IMR-90 (cell line): ENCODE results near the gene MAML3. TPM values are rescaled to one million over a fixed set of nuclear protein-coding genes. Genes with fewer than 3 reads are reported as not detected.

Experiments used
- ATAC-seq: fragments of 200-7000 bp; cut with Tn5 transposase; 2 replicates; pipeline ENCODE4 v1.9.1; 2020; ENCODE audit warnings: low read depth, mild to moderate bottlenecking, moderate library complexity
- BruUV-seq: library from RNA; stranded (reverse); fragments of 400-500 nt; replicated peaks from 2 replicates; lab custom pipeline; 2021; lab: Mats Ljungman, UMichigan
- CTCF ChIA-PET: fragments of 300-600 bp; formaldehyde crosslinking; extraction: SDS; loops from one replicate; lab custom pipeline; 2021; ENCODE audit warnings: antibody characterized with exemption; lab: Yijun Ruan, JAX
- POLR2A ChIA-PET: fragments of 300-600 bp; sonication (Branson Sonifier 250); formaldehyde crosslinking; loops from one replicate; lab custom pipeline; 2022; ENCODE audit warnings: antibody characterized with exemption; ENCODE audit not compliant: unreplicated experiment; lab: Charles Lee
- DNase-seq: peaks from one replicate; pipeline ENCODE4 v3.0.0; 2013
- H2AFZ ChIP-seq: replicated peaks from 2 replicates; pipeline ENCODE3; 2013; ENCODE audit warnings: low read length, mild to moderate bottlenecking; ENCODE audit not compliant: poor library complexity
- H2AK5ac ChIP-seq: 2 replicates; pipeline ENCODE4 v1.6.1; 2013; ENCODE audit warnings: low read depth, low read length, inconsistent platforms
- H2AK9ac ChIP-seq: replicated peaks from 2 replicates; pipeline ENCODE3; 2013; ENCODE audit warnings: mild to moderate bottlenecking, low read depth, low read length, moderate library complexity; ENCODE audit not compliant: poor library complexity
- H2BK120ac ChIP-seq: 2 replicates; pipeline ENCODE4 v1.6.1; 2013; ENCODE audit warnings: low read depth, low read length, inconsistent platforms
- H2BK15ac ChIP-seq: 3 replicates; pipeline ENCODE4 v1.6.1; 2013; ENCODE audit warnings: low read depth, low read length, inconsistent platforms
- H2BK20ac ChIP-seq: 2 replicates; pipeline ENCODE4 v1.6.1; 2013; ENCODE audit warnings: low read depth, mild to moderate bottlenecking, inconsistent platforms, low read length, moderate library complexity
- H2BK5ac ChIP-seq: 2 replicates; pipeline ENCODE4 v1.6.1; 2013; ENCODE audit warnings: mild to moderate bottlenecking, low read depth, low read length, inconsistent platforms; ENCODE audit not compliant: poor library complexity, severe bottlenecking
- H3K14ac ChIP-seq: replicated peaks from 2 replicates; pipeline ENCODE4 v1.6.1; 2013; ENCODE audit warnings: low read depth, low read length, inconsistent platforms
- H3K18ac ChIP-seq: 2 replicates; pipeline ENCODE4 v1.6.1; 2013; ENCODE audit warnings: low read depth, low read length, control low read depth
- H3K23ac ChIP-seq: 2 replicates; pipeline ENCODE4 v1.6.1; 2013; ENCODE audit warnings: low read depth, low read length, inconsistent platforms
- H3K27ac ChIP-seq: 2 replicates; pipeline ENCODE4 v1.5.1; 2013; ENCODE audit warnings: mild to moderate bottlenecking, control low read depth, low read length; ENCODE audit not compliant: insufficient read depth
- H3K27me3 ChIP-seq: 2 replicates; pipeline ENCODE4 v1.6.1; 2013; ENCODE audit warnings: low read length; ENCODE audit not compliant: control insufficient read depth, insufficient read depth
- H3K36me3 ChIP-seq: 2 replicates; pipeline ENCODE4 v1.6.1; 2013; ENCODE audit warnings: low read length, mixed read lengths; ENCODE audit not compliant: control insufficient read depth, insufficient read depth
- H3K4ac ChIP-seq: 2 replicates; pipeline ENCODE4 v1.6.1; 2013; ENCODE audit warnings: low read depth, low read length, inconsistent platforms
- H3K4me1 ChIP-seq: 2 replicates; pipeline ENCODE4 v1.6.1; 2013; ENCODE audit warnings: low read length, mixed read lengths; ENCODE audit not compliant: control insufficient read depth, insufficient read depth
- H3K4me2 ChIP-seq: 2 replicates; pipeline ENCODE4 v1.6.1; 2013; ENCODE audit warnings: low read depth, mild to moderate bottlenecking, control low read depth, low read length, moderate library complexity
- H3K4me3 ChIP-seq: 2 replicates; pipeline ENCODE4 v1.5.1; 2013; ENCODE audit warnings: low read depth, mild to moderate bottlenecking, control low read depth, low read length, moderate library complexity; ENCODE audit not compliant: insufficient read depth
- H3K56ac ChIP-seq: 2 replicates; pipeline ENCODE4 v1.6.1; 2013; ENCODE audit warnings: low read length, inconsistent platforms; ENCODE audit not compliant: insufficient read depth; ENCODE audit errors: extremely low read depth
- H3K79me1 ChIP-seq, 2 experiments: 2 replicates each; pipeline ENCODE4 v1.6.1; 2013; ENCODE audit warnings: low read length in 2 of 2, inconsistent platforms in 1 of 2, low read depth in 1 of 2
- H3K9ac ChIP-seq: 2 replicates; pipeline ENCODE4 v1.6.1; 2013; ENCODE audit warnings: low read depth, low read length, control low read depth
- H3K9me1 ChIP-seq: 2 replicates; pipeline ENCODE4 v1.6.1; 2013; ENCODE audit warnings: low read length, inconsistent platforms; ENCODE audit not compliant: insufficient read depth
- H3K9me3 ChIP-seq: 2 replicates; pipeline ENCODE4 v1.6.1; 2013; ENCODE audit warnings: low read length; ENCODE audit not compliant: control insufficient read depth, insufficient read depth
- H4K20me1 ChIP-seq: 2 replicates; pipeline ENCODE4 v1.6.1; 2013; ENCODE audit warnings: low read length, inconsistent platforms; ENCODE audit not compliant: insufficient read depth
- H4K5ac ChIP-seq: 2 replicates; pipeline ENCODE4 v1.6.1; 2013; ENCODE audit warnings: mild to moderate bottlenecking, low read depth, low read length, control low read depth
- H4K8ac ChIP-seq, 2 experiments: 2 replicates each; pipeline ENCODE4 v1.6.1; 2013; ENCODE audit warnings: low read depth in 2 of 2, low read length in 2 of 2, control low read depth in 1 of 2, inconsistent platforms in 1 of 2
- H4K91ac ChIP-seq: 2 replicates; pipeline ENCODE4 v1.6.1; 2013; ENCODE audit warnings: low read depth, low read length, inconsistent platforms; ENCODE audit not compliant: insufficient read depth
- CHD1 ChIP-seq: IDR thresholded peaks from 2 replicates; pipeline ENCODE4 v1.6.1; 2012; ENCODE audit warnings: low read depth, low read length, improper control_type of control experiment
- CTCF ChIP-seq: conservative IDR thresholded peaks from 2 replicates; pipeline ENCODE4 v1.5.1; 2012; ENCODE audit warnings: mild to moderate bottlenecking, low read depth, low read length, improper control_type of control experiment
- MAFK ChIP-seq: IDR thresholded peaks from 2 replicates; pipeline ENCODE4 v1.6.1; 2012; ENCODE audit warnings: low read depth, low read length, improper control_type of control experiment
- MAZ ChIP-seq: IDR thresholded peaks from 2 replicates; pipeline ENCODE4 v1.6.1; 2012; ENCODE audit warnings: low read depth, mild to moderate bottlenecking, low read length, improper control_type of control experiment, moderate library complexity, borderline replicate concordance
- NFE2L2 ChIP-seq: fragments of 150-350 bp; IDR thresholded peaks from 2 replicates; pipeline ENCODE4 v1.6.1; 2016; ENCODE audit warnings: low read depth, mild to moderate bottlenecking, low read length
- POLR2A ChIP-seq: IDR thresholded peaks from 2 replicates; pipeline ENCODE4 v1.6.1; 2012; ENCODE audit warnings: mild to moderate bottlenecking, low read depth, low read length
- RAD21 ChIP-seq: IDR thresholded peaks from 2 replicates; pipeline ENCODE4 v1.6.1; 2012; ENCODE audit warnings: low read length, improper control_type of control experiment
- RCOR1 ChIP-seq: IDR thresholded peaks from 2 replicates; pipeline ENCODE4 v1.6.1; 2012; ENCODE audit warnings: mild to moderate bottlenecking, low read length, improper control_type of control experiment; ENCODE audit not compliant: insufficient replicate concordance
- RFX5 ChIP-seq: IDR thresholded peaks from 2 replicates; pipeline ENCODE4 v1.8.0; 2012; ENCODE audit warnings: low read depth, mild to moderate bottlenecking, low read length, moderate library complexity
- SMC3 ChIP-seq: fragments of 150-350 bp; IDR thresholded peaks from 2 replicates; pipeline ENCODE4 v1.6.1; 2016; ENCODE audit warnings: low read depth, mild to moderate bottlenecking, antibody characterized with exemption, low read length, moderate library complexity
- USF2 ChIP-seq: fragments of 150-350 bp; IDR thresholded peaks from 2 replicates; pipeline ENCODE4 v1.6.1; 2017; ENCODE audit warnings: mild to moderate bottlenecking, antibody characterized with exemption, low read length, low read depth
- WGBS, 2 experiments: methylation state at CpG; one replicate each; pipeline versions ENCODE4 v1.1.5 to v1.1.7; 2013; ENCODE audit warnings: missing lambda C conversion rate in 2 of 2; ENCODE audit not compliant: insufficient read length in 1 of 2; ENCODE audit errors: extremely low coverage in 2 of 2; 5-methylcytosine and 5-hydroxymethylcytosine counted together
- dilution Hi-C: fragments of 300-500 bp; cut with HindIII; formaldehyde crosslinking; loops from one replicate; pipeline ENCODE4 v1.14.3; 2018; ENCODE audit warnings: low sequenced_read_pairs; ENCODE audit not compliant: unreplicated experiment
- in situ Hi-C: fragments of 300-500 bp; cut with MboI; formaldehyde crosslinking; loops from 3 replicates; pipeline ENCODE4 v1.14.3; 2019; ENCODE audit warnings: low sequenced_read_pairs, inconsistent platforms, mixed read lengths
- intact Hi-C: fragments of 100-400 bp; cut with micrococcal nuclease; formaldehyde crosslinking; loops from 2 replicates; pipeline ENCODE4 v1.10.0; 2022
- polyA plus RNA-seq, 3 experiments: library from polyadenylated mRNA; depleted of rRNA; stranded (reverse); fragments of >200 nt; gene quantifications; 2 replicates each; pipeline ENCODE4 v1.2.3, GENCODE V29; 2012; ENCODE audit warnings: low replicate concordance in 1 of 3
- total RNA-seq: library from RNA; depleted of rRNA; stranded (reverse); fragments of >200 nt; gene quantifications from 2 replicates; pipeline ENCODE4 v1.2.3, GENCODE V29; 2012

Gene MAML3
- total and polyA plus RNA-seq, 2 of the 4 experiments (the other 2 are of a cell fraction), result 0.90 to 1.7 TPM

GRCh38 chr4:139958739-139959098 is 195.3 kb downstream of the MAML3 start:
- peaks cover 2% of the 10 kb centered on the region; the same call in 1 of the 2 replicates for H3K4me1 ChIP-seq
- no peak overlapping the region for H2BK15ac ChIP-seq
- ATAC-seq, result no peak
- ChIA-PET POLR2A (no interaction called here), CTCF (no interaction called here)
- no peak overlapping the region for H3K18ac ChIP-seq
- dilution Hi-C loops, result no loop called here
- intact Hi-C loops, result no loop called here
- no CpG with 5 or more reads among the region's 3 CpGs for WGBS, 2 experiments
- H3K27me3 ChIP-seq, result no peaks in the 10 kb centered on the region
- H3K4ac ChIP-seq, result no peak overlapping the region
- no peak overlapping the region for H3K9ac ChIP-seq
- no peak overlapping the region for H4K5ac ChIP-seq
- H2AK9ac ChIP-seq, result no peak overlapping the region
- H2AFZ ChIP-seq, result no peak overlapping the region
- BruUV-seq, result no TSS peak
- no peak overlapping the region for H3K4me3 ChIP-seq
- H3K9me1 ChIP-seq, result no peaks in the 10 kb centered on the region; the same call in 1 of the 2 replicates
- no peaks in the 10 kb centered on the region for H4K20me1 ChIP-seq
- H2BK5ac ChIP-seq, result no peak overlapping the region
- no peak overlapping the region for H3K4me2 ChIP-seq
- H3K23ac ChIP-seq, result no peak overlapping the region
- H3K27ac ChIP-seq, result no peak overlapping the region
- H3K79me1 ChIP-seq, result no peaks in the 10 kb centered on the region
- no peak overlapping the region for H3K14ac ChIP-seq
- no peak overlapping the region for H2AK5ac ChIP-seq
- in situ Hi-C loops, result no loop called here
- H2BK120ac ChIP-seq, result no peak overlapping the region
- no peak for DNase-seq
- no peak overlapping the region for H4K8ac ChIP-seq
- H2BK20ac ChIP-seq, result no peak overlapping the region
- no peaks in the 10 kb centered on the region for H3K36me3 ChIP-seq
- no peak overlapping the region for H4K91ac ChIP-seq
- H3K56ac ChIP-seq, result no peak overlapping the region
- TF ChIP-seq RAD21 (no peak), MAFK (no peak), RFX5 (no peak), POLR2A (no peak), RCOR1 (no peak), CTCF (no peak), CHD1 (no peak), SMC3 (no peak), USF2 (no peak), MAZ (no peak), NFE2L2 (no peak)
- no peaks in the 10 kb centered on the region for H3K9me3 ChIP-seq
